Measurements from ENCODE around the gene FEZF2.

Gene FEZF2

GRCh38 chr3:62404321-62404720 lies 31.0 kb upstream of the FEZF2 start:
- Histone ChIP-seq H3K9me2 (ENCODE audit: low read depth, low read length) (no peaks in the 10 kb centered on the region), H4K20me1 (ENCODE audit: insufficient read depth, low read length) (no peaks in the 10 kb centered on the region), H3K36me3 (ENCODE audit: insufficient read depth, low read length) (no peaks in the 10 kb centered on the region), H3K9ac (ENCODE audit: low read length) (no peak overlapping the region), H3K9me3 (ENCODE audit: low read length) (no peaks in the 10 kb centered on the region), H3K27ac (ENCODE audit: low read depth, low read length, poor library complexity, severe bottlenecking) (no peak overlapping the region), H3K4me2 (ENCODE audit: low read length) (no peak overlapping the region), H3K4me3 (ENCODE audit: low read depth, low read length, poor library complexity, severe bottlenecking) (no peak overlapping the region), H3K79me2 (ENCODE audit: insufficient read depth, low read length) (no peaks in the 10 kb centered on the region), H3K4me1 (ENCODE audit: insufficient read depth, low read length, severe bottlenecking) (no peaks in the 10 kb centered on the region), H3K27me3 (ENCODE audit: insufficient read depth, low read length) (no peaks in the 10 kb centered on the region), H2AFZ (ENCODE audit: low read length) (no peak overlapping the region), H3F3A (ENCODE audit: insufficient read depth, low read length) (no peaks in the 10 kb centered on the region)
- TF ChIP-seq EZH2 (IDR thresholded peaks at IDR 0.05; ENCODE audit: borderline replicate concordance, low read length) (no peak), CTCF (IDR thresholded peaks at IDR 0.05; ENCODE audit: low read length) (no peak)

- Histone ChIP-seq H3K9ac (ENCODE audit: low read length) (no peak overlapping the region), H3K4me3 (ENCODE audit: low read depth, low read length, poor library complexity, severe bottlenecking) (no peak overlapping the region), H3K4me1 (ENCODE audit: insufficient read depth, low read length, severe bottlenecking) (no peaks in the 10 kb centered on the region), H3F3A (ENCODE audit: insufficient read depth, low read length) (no peaks in the 10 kb centered on the region), H2AFZ (ENCODE audit: low read length) (no peak overlapping the region), H4K20me1 (ENCODE audit: insufficient read depth, low read length) (no peaks in the 10 kb centered on the region), H3K36me3 (ENCODE audit: insufficient read depth, low read length) (no peaks in the 10 kb centered on the region), H3K4me2 (ENCODE audit: low read length) (no peak overlapping the region), H3K79me2 (ENCODE audit: insufficient read depth, low read length) (no peaks in the 10 kb centered on the region), H3K27ac (ENCODE audit: low read depth, low read length, poor library complexity, severe bottlenecking) (no peak overlapping the region), H3K9me3 (ENCODE audit: low read length) (no peaks in the 10 kb centered on the region), H3K9me2 (ENCODE audit: low read depth, low read length) (no peaks in the 10 kb centered on the region), H3K27me3 (ENCODE audit: insufficient read depth, low read length) (no peaks in the 10 kb centered on the region)
- TF ChIP-seq EZH2 (IDR thresholded peaks at IDR 0.05; ENCODE audit: borderline replicate concordance, low read length): no peak
- no peak for TF ChIP-seq CTCF (IDR thresholded peaks at IDR 0.05; ENCODE audit: low read length)
These were observed 30.4 kb upstream of the FEZF2 start for GRCh38 chr3:62403765-62404164.

- no peaks in the 10 kb centered on the region for H3K4me1 ChIP-seq (ENCODE audit: insufficient read depth, low read length, severe bottlenecking)
- no peaks in the 10 kb centered on the region for H3K36me3 ChIP-seq (ENCODE audit: insufficient read depth, low read length)
- H3K79me2 ChIP-seq (ENCODE audit: insufficient read depth, low read length): no peaks in the 10 kb centered on the region
- H3K9ac ChIP-seq (ENCODE audit: low read length): no peak overlapping the region
- H3K9me2 ChIP-seq (ENCODE audit: low read depth, low read length): no peaks in the 10 kb centered on the region
- H3K4me2 ChIP-seq (ENCODE audit: low read length): no peak overlapping the region
- TF ChIP-seq CTCF (IDR thresholded peaks at IDR 0.05; ENCODE audit: low read length): no peak
- TF ChIP-seq EZH2 (IDR thresholded peaks at IDR 0.05; ENCODE audit: borderline replicate concordance, low read length): no peak
- H3K27ac ChIP-seq (ENCODE audit: low read depth, low read length, poor library complexity, severe bottlenecking): no peak overlapping the region
- H2AFZ ChIP-seq (ENCODE audit: low read length): no peak overlapping the region
- no peak overlapping the region for H3K4me3 ChIP-seq (ENCODE audit: low read depth, low read length, poor library complexity, severe bottlenecking)
- H3K9me3 ChIP-seq (ENCODE audit: low read length): no peaks in the 10 kb centered on the region
- H4K20me1 ChIP-seq (ENCODE audit: insufficient read depth, low read length): no peaks in the 10 kb centered on the region
- H3K27me3 ChIP-seq (ENCODE audit: insufficient read depth, low read length): no peaks in the 10 kb centered on the region
- no peaks in the 10 kb centered on the region for H3F3A ChIP-seq (ENCODE audit: insufficient read depth, low read length)
These were observed 19.4 kb upstream of the FEZF2 start for GRCh38 chr3:62392626-62393292.

Measured in OCI-LY1 (cell line).